Measurements from ENCODE around the gene APLP1.

- TF ChIP-seq CTCF (optimal IDR thresholded peaks at IDR 0.05 in 1 of 3, IDR thresholded peaks at IDR 0.05 in 1 of 3, conservative IDR thresholded peaks at IDR 0.05 in 1 of 3; ENCODE audit: extremely low read depth in 1 of 3, insufficient read depth in 2 of 3, low read length in 3 of 3), result no peak
- no peak for TF ChIP-seq EZH2 (IDR thresholded peaks at IDR 0.05; ENCODE audit: low read length)
These were observed 9.0 kb upstream of the APLP1 start for GRCh38 chr19:35859414-35859813.

All from keratinocyte (primary cell).